GM12873 (cell line): Measurements from ENCODE around the gene TBC1D9.

Experiments used
- TF ChIP-seq, protein P1 (sequence below): IDR thresholded peaks from 2 replicates; pipeline ENCODE4 v1.5.1; 2012; ENCODE audit warnings: low read depth, mild to moderate bottlenecking, moderate library complexity, low read length, control low read depth; ENCODE audit not compliant: insufficient read depth; ENCODE audit errors: missing control alignments

TBC1D9 gene

DNA sequence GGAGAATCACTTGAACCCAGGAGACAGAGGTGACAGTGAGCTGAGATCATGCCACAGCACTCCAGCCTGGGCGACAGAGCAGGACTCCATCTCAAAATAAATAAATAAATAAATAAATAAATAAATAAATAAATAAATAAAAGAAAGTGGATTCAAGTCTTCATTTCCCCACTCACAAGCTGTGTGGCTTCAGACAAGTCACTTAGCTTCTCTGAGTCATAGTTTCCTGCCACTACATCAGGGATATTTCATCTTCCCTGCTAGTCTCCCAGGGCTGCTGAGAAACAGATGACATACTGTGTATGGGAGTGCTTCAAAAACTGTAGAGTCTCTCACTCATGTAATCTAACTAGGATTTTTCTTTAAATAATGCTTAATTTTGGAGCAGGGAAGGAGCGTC is 37.2 kb downstream of the TBC1D9 start:
- TF ChIP-seq, protein P1, sequence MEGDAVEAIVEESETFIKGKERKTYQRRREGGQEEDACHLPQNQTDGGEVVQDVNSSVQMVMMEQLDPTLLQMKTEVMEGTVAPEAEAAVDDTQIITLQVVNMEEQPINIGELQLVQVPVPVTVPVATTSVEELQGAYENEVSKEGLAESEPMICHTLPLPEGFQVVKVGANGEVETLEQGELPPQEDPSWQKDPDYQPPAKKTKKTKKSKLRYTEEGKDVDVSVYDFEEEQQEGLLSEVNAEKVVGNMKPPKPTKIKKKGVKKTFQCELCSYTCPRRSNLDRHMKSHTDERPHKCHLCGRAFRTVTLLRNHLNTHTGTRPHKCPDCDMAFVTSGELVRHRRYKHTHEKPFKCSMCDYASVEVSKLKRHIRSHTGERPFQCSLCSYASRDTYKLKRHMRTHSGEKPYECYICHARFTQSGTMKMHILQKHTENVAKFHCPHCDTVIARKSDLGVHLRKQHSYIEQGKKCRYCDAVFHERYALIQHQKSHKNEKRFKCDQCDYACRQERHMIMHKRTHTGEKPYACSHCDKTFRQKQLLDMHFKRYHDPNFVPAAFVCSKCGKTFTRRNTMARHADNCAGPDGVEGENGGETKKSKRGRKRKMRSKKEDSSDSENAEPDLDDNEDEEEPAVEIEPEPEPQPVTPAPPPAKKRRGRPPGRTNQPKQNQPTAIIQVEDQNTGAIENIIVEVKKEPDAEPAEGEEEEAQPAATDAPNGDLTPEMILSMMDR: no peak

DNA sequence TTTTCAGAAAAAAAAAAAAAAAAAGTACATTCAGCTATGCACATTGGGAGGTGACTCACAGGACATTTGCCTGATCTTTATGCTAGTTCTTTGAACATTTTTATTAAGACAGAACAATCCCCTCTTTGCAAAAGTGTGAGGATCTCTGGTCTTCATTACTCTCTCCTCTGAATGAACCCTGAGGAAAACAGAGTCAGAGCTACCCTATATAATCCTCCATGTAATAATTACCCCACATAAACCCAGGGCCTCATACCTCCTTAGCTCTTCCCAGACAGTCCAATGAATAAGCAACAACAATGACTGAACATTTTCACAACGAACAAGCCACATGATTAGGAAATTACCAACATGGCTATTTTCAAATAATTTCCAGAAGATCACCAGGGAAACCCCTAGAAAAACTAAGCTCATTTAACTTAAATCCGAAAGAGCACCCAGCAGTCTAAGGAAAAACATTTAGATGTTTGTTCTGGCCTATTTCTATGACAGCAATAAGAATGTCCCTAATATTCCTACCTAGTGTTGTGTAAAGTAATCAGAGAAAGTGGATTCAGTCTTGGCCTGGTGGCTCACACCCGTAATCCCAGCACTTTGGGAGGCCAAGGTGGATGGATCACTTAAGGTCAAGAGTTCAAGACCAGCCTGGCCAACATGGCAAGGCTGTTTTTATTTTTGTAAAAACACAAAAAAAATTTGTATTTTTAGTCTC is 37.8 kb downstream of the TBC1D9 start:
- TF ChIP-seq, protein P1: no peak

DNA sequence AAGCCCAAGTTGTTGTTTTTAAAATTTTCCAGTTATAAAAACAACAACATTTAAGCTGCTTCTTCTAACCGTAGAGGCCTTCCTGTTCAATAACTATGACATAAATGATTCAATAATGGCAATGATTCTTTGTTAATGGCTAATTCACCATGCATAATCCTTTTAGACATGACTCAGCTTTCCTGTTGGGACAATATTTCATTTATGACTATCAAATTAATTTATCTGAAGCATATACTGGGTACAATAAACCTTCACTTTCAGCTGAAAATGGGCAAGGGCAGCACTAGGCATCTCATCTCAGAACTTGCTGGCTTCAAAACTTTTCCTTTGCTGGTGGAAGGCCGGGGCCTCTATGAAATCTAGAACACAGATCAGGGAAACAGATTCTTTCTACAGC is 38.9 kb downstream of the TBC1D9 start:
- TF ChIP-seq, protein P1: no peak

DNA sequence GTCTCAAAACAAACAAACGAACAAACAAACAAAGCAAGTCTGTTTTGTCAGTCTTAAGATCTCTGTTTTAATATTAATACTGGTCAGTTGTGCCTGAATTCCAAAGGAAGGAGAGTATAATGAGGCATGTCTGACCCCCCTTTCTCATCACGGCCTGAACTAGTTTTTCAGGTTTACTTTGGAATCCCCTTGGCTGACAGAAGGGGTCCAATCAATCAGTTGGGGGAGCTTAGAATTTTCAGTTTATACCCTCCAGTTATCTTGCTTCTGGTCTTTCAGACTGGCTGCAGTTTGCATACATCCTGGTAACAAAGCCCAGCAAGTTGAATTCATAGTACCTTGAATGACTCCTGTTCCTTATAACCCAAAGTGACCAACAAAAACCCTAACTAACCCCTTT is 41.1 kb downstream of the TBC1D9 start:
- TF ChIP-seq, protein P1: no peak

DNA sequence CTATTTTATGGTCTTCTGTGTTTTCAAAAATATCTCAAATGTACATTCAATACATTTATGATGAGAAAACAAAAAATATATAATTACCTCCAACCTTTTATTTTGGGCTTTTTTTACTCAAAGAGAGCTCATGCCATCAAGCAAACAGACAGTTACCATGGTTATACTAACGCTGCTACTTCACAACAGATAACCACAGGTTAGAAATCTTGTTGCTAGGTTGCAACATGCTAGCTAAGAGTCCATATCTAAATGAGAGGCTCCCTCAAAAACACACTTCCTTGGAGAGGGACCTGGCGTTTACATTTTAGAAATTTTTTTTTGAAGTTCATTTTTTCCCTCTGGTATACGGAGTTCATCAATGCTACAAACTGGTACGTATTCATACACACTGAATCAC is 44.3 kb downstream of the TBC1D9 start:
- TF ChIP-seq, protein P1: no peak

DNA sequence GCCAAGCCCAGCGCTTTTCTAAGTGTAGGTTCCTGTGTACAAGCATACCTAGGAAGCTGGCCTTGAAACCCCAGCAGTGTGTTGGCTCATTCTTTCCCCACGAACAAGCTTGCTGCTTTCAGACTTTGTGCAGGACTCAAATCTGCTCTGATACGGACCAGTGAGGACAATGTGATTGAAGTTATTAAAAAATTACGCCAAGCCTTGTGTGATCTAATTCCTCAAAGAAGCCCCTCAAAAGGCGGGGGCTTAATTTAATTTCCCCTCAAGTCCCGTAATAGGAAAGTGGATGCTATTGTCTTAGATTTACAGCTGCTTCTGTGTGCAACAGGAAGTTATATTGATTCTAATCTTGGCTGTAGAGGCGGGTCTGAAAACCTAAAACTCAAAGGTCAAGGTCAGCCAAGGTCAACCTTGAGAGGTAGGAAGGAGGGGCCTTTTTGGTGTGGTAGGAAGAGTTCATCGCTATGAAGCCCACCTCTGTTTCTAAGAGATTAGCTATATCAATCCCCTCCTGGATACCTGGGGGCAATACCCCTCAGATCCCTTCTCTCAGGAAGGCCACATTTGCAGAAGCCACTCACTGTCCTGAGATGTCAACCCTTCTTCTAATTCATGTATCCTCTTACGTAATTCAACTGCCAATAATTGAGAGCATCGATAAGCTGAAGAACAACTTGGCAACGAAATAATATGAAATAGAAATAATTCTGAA is 45.1 kb downstream of the TBC1D9 start:
- TF ChIP-seq, protein P1: no peak

DNA sequence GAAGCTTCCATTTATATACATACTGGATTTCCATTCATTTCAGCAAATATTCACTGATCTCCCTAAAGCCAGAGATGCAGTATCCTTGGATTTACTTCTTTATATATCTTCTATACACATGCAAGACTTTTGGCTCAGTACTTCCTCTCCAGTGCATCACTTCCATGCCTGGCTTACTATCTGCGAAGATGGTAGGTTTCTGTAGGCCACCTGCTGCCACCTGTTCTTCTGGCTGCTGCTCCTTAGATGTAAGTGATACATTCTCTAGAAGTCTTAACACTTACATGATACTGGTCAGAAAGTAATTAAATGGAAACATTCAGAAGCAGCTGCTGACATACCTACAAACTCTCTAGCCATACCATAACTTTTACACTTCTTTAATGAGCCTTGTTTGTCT is 48.9 kb downstream of the TBC1D9 start:
- TF ChIP-seq, protein P1: no peak
